Measurements from ENCODE around the gene PTGES2. TPM values are rescaled to one million over a fixed set of nuclear protein-coding genes. Genes with fewer than 3 reads are reported as not detected.

PTGES2 gene
- 84.0 and 100 TPM in 2 replicates for total RNA-seq

DNA sequence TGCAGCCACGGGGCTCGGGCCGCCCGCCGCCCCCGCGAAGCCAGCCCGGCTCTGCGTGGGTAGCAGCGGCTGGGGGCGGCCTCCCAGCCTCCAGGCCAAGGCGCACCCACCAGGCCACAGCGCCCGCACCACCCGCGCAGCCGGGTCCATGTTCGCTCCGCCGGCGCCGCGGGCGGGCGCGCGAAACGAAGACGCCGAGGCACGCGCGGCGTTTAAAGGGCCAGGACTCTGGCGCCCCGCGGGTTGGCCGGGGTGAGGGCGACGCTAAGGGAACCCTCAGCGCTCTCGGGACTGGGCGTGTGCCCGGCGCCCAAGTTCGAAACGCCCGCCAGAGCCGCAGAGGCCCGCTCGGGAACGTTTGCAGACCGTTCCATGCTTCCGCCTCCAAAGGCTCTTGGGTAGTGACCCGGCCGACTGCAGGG, at the start of gene PTGES2:
PTGES2 (minus strand) TSS at position 162 of the 422 bp plus-strand sequence; CDS start at position 150, 12 bp downstream.

DNA sequence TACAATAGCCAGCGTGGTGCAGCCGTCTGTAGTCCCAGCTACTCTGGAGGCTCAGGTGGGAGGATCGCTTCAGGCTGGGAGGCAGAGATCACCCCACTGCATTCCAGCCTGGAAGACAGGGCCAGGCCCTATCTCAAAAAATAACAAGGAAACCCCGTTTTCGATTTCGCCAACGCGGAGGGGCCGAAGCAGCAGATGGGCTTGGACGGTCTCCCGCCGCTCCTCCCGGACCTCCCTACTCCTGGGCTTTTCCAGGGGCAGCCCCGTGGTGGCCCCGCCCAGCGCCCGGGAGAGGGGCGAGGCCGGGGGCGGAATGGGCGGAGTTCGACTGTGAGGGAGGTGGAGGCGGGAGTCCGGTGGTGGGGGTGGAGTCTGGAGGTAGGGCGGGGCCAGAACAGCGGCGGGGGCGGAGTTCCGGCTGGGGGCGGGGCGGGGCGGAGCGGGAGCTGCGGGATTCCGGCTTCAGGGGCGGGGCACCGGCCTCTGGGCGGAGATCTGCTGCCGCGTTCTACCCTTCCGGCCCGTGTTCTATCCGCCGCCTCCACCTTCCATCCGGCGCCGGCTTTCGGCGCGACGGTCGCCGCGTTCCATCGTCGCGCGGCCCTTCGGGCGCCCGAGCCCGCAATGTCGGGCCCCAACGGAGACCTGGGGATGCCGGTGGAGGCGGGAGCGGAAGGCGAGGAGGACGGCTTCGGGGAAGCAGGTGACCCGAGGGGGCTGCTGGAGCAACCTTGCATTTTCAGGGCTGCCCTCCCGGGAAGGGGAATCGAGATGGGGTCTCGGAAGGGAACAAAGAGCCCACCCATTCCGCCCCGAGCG, 32.5 kb upstream of the PTGES2 start, which contains the start of gene BBLN:
BBLN (plus strand) TSS at position 482 of the 819 bp plus-strand sequence; CDS start at position 625, 143 bp downstream.

DNA sequence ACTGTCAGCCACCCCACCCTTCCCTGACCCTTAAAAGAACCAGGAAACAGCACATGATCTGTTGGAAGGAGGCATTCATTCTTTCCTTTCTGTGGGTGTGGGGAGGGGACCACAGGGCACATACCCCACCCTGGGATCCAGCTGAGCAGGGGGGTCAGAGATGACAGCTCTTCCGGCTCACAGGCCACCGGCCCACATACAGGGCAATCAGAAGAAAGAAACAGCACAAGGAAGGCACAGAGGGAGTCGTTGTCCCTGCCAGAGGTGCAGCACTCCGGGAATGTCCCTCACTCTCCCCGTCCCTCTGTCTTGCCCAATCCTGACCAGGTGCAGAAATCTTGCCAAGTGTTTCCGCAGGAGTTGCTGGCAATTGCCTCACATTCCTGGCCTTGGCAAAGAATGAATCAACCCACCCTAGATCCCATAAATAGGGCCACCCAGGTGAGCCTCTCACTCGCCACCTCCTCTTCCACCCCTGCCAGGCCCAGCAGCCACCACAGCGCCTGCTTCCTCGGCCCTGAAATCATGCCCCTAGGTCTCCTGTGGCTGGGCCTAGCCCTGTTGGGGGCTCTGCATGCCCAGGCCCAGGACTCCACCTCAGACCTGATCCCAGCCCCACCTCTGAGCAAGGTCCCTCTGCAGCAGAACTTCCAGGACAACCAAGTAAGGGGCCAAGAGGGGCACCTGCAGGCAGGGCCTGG, 21.6 kb upstream of the PTGES2 start, which contains the start of gene LCN2:
LCN2 (plus strand) TSS at position 453 of the 701 bp plus-strand sequence; CDS start at position 526, 73 bp downstream.

Other genes with a start within 250 kb of the PTGES2 start
- 37.0 and 62.6 TPM in 2 replicates for gene ST6GALNAC6, start 228.1 kb downstream of the PTGES2 start, total RNA-seq
- 34.1 and 46.1 TPM in 2 replicates for gene ST6GALNAC4, start 210.7 kb downstream of the PTGES2 start, total RNA-seq
- 2.5 and 4.2 TPM in 2 replicates for gene PIP5KL1, start 197.0 kb downstream of the PTGES2 start, total RNA-seq
- 32.8 and 39.1 TPM in 2 replicates for gene DPM2, start 189.9 kb downstream of the PTGES2 start, total RNA-seq
- 4.6 and 9.5 TPM in 2 replicates for gene EEIG1, start 146.7 kb downstream of the PTGES2 start, total RNA-seq
- 8.3 and 8.5 TPM in 2 replicates for gene NAIF1, start 60.4 kb downstream of the PTGES2 start, total RNA-seq
- 9.8 TPM in 2 replicates for gene SLC25A25, start 59.5 kb downstream of the PTGES2 start, total RNA-seq
- gene LCN2, start 21.7 kb upstream of the PTGES2 start, total RNA-seq = 1.9 TPM in 1 of 2 replicates, not detected in the other
- 177 and 374 TPM in 2 replicates for gene BBLN, start 32.5 kb upstream of the PTGES2 start, total RNA-seq
- gene CIZ1, start 63.8 kb upstream of the PTGES2 start, total RNA-seq = 67.0 and 90.5 TPM in 2 replicates
- 44.2 and 131 TPM in 2 replicates for gene DNM1, start 75.7 kb upstream of the PTGES2 start, total RNA-seq
- 41.7 and 62.4 TPM in 2 replicates for gene GOLGA2, start 148.3 kb upstream of the PTGES2 start, total RNA-seq
- gene SWI5, start 148.5 kb upstream of the PTGES2 start, total RNA-seq = 48.6 and 66.6 TPM in 2 replicates
- gene TRUB2, start 194.7 kb upstream of the PTGES2 start, total RNA-seq = 16.6 and 17.2 TPM in 2 replicates
- gene COQ4, start 195.1 kb upstream of the PTGES2 start, total RNA-seq = 61.1 and 63.0 TPM in 2 replicates
- 36.3 and 48.2 TPM in 2 replicates for gene SLC27A4, start 212.8 kb upstream of the PTGES2 start, total RNA-seq
- gene URM1, start 243.6 kb upstream of the PTGES2 start, total RNA-seq = 47.9 and 55.2 TPM in 2 replicates

Measured in mesangial cell (primary cell).